Stomach (tissue), 4 donors: ENCODE measurements around the gene SEMA5A.

Source experiments
- CTCF ChIP-seq, 7 experiments: fragments of 450-650 bp in 4 of 7; fragments of 200-600 bp in 3 of 7; sonication (generic) in 3 of 7; IDR thresholded peaks; one replicate each; pipeline ENCODE4 v1.5.1; 2016 to 2019; ENCODE audit warnings: antibody characterized with exemption in 7 of 7, control low read depth in 2 of 7, mild to moderate bottlenecking in 1 of 7
- EP300 ChIP-seq: sonication (generic); formaldehyde crosslinking; IDR thresholded peaks from one replicate; pipeline ENCODE4 v1.6.1; 2017; ENCODE audit warnings: antibody characterized with exemption
- POLR2A ChIP-seq, 4 donors: fragments of 450-650 bp; IDR thresholded peaks; one replicate each; pipeline ENCODE4 v1.6.1; 2016; ENCODE audit warnings: antibody characterized with exemption in 4 of 4, control low read depth in 2 of 4, mild to moderate bottlenecking in 1 of 4, moderate library complexity in 1 of 4
- POLR2AphosphoS5 ChIP-seq, 3 donors: sonication (generic); formaldehyde crosslinking; IDR thresholded peaks; one replicate each; pipeline ENCODE4 v1.6.1; 2016; ENCODE audit warnings: antibody characterized with exemption in 3 of 3

DNA sequence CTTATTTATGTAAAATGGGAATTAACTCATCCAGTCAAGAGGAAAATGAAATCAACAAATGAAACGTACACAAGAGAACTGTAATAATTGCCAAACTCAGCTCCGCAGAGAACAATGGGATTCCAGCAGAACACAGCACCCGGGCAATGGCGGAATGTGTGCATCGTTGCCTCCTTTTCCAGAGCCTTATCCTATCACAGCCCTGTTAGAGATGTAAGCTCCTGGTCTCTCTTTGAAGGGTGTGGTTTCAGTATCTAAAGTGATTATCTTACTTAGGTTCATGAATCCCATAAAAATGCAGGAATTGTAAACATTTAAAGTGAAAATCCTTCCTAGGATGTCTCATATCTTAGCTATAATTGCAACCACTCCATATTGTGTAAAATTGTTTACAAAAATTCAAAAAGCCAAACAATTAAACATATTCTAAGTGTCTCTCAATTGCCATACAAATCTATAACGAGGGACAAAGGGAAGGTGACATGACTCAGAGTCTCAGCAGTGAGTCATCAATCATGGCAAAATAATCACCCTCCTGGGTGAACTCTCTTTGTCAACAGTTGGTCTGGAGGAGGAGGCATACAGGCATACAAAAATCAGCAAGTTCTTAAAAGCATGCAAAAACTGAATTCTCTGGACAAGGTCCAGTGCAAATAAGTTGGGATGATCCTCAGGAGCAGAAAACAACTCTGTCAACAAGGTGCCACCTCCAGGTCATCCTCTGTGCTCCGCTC is 22.6 kb downstream of the SEMA5A start:
- TF ChIP-seq CTCF (IDR thresholded peaks at IDR 0.05) (no peak), POLR2A (IDR thresholded peaks at IDR 0.05) (no peak), POLR2AphosphoS5 (IDR thresholded peaks at IDR 0.05) (no peak), EP300 (no peak)
